GM12891 (cell line): ENCODE data around the gene TOP2B.

ENCODE experiments used
- DNase-seq: peaks from one replicate; pipeline ENCODE4 v3.0.0; 2011; ENCODE audit warnings: low spot score; ENCODE audit not compliant: insufficient read length
- FAIRE-seq: peaks from 2 replicates; lab custom pipeline; 2011; peaks lifted over from hg19 to GRCh38; lab: Jason Lieb, UNC
- PAX5 ChIP-seq: IDR thresholded peaks from 2 replicates; pipeline ENCODE4 v1.6.1; 2011; ENCODE audit warnings: low read length, moderate library complexity, mild to moderate bottlenecking; ENCODE audit not compliant: insufficient read depth, severe bottlenecking
- POLR2A ChIP-seq: IDR thresholded peaks from 2 replicates; pipeline ENCODE4 v1.6.1; 2011; ENCODE audit warnings: low read depth, low read length, control low read depth
- POLR2AphosphoS5 ChIP-seq: IDR thresholded peaks from 2 replicates; pipeline ENCODE4 v1.6.1; 2011; ENCODE audit warnings: low read depth, low read length, control low read depth
- POU2F2 ChIP-seq: IDR thresholded peaks from 2 replicates; pipeline ENCODE4 v1.6.1; 2011; ENCODE audit warnings: low read depth, mild to moderate bottlenecking, control low read depth, low read length, moderate library complexity
- SPI1 ChIP-seq: IDR thresholded peaks from 2 replicates; pipeline ENCODE4 v1.6.1; 2011; ENCODE audit warnings: low read depth, low read length, control low read depth
- TAF1 ChIP-seq: IDR thresholded peaks from 2 replicates; pipeline ENCODE4 v1.6.1; 2011; ENCODE audit warnings: low read depth, low read length, control low read depth

TOP2B gene

DNA sequence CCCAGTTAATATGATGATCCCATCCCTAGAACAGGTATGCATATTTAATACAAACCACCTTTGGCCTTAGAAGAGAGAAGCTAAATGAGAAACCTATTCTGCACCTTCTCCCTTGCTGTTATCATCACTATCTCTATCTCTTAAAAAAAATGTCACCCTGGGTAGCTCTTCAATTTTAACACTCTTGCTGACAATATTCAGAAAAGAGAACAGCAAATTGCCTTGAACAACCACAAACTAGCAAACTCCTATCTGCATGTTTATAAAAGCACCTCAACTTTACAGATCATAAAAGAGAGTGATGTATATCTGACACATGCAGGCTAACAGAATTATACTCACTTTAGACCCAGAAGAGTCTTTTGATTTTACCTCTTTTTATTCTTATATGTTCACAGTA lies 7.4 kb downstream of the TOP2B start:
- TF ChIP-seq SPI1 = no peak
- no peak for TF ChIP-seq POLR2A
- no peak for TF ChIP-seq TAF1
- TF ChIP-seq POLR2AphosphoS5 = no peak
- TF ChIP-seq POU2F2 = no peak
- DNase-seq (no peak), FAIRE-seq (no peak)

DNA sequence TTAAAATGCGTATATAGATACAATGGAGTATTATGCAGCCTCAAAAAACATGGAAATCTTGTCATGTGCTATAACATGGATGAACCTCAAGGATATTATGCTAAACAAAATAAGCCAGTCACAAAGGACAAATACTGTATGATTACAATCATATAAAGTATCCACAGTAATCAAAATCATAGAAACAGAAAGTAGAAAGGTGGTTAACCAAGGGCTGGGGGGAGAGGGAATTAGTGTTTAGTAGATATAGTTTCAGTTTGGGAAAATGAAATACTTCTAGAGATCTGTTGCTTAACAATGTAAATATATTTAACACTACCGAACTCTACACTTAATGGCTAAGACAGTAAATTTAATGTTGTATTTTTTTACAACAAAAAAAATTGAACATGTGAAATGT lies 9.0 kb downstream of the TOP2B start:
- DNase-seq (no peak), FAIRE-seq (no peak)
- no peak for TF ChIP-seq SPI1
- TF ChIP-seq POLR2A = no peak
- no peak for TF ChIP-seq POU2F2
- no peak for TF ChIP-seq PAX5
- TF ChIP-seq TAF1 = no peak
- TF ChIP-seq POLR2AphosphoS5 = no peak

DNA sequence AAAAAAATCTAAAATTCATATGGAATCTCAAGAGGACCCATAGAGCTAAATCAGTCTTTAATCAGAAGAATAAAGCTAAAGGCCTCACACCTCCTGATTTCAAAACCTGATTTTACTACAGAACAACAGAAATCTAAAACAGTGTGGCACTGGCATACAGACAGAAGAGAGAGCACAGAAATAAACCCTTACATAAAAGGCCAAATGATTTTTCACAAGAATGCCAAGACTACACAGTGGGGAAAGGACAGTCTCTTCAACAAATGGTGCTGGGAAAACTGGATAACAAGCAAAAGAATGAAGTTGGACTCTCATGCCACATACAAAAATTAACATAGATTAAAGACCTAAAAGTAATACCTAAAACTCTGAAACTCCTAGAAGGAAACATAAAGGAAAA lies 10.1 kb downstream of the TOP2B start:
- DNase-seq = no peak
- no peak for TF ChIP-seq PAX5
- TF ChIP-seq SPI1 = no peak
- TF ChIP-seq POLR2AphosphoS5 = no peak
- no peak for TF ChIP-seq POU2F2
- no peak for TF ChIP-seq POLR2A
- TF ChIP-seq TAF1 = no peak
- FAIRE-seq = no peak

DNA sequence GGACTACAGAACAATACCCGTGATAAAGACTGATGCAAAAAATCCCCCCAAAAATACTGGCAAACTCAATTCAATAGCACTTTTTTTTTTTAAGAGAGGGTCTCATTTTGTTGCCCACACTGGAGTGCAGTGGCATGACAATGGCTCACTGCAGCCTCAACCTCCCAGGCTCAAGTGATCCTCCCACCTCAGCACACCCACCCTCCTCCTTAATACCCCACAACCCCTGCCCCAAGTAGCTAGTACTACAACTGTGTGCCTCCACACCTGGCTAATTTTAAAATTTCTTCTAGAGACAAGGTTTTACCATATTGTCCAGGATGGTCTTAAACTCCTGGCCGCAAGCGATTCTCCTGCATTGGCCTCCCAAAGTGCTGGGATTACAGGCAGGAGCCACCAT lies 11.4 kb downstream of the TOP2B start:
- FAIRE-seq (no peak), DNase-seq (no peak)
- TF ChIP-seq TAF1 = no peak
- no peak for TF ChIP-seq POLR2A
- no peak for TF ChIP-seq PAX5
- no peak for TF ChIP-seq POLR2AphosphoS5
- no peak for TF ChIP-seq SPI1
- TF ChIP-seq POU2F2 = no peak

DNA sequence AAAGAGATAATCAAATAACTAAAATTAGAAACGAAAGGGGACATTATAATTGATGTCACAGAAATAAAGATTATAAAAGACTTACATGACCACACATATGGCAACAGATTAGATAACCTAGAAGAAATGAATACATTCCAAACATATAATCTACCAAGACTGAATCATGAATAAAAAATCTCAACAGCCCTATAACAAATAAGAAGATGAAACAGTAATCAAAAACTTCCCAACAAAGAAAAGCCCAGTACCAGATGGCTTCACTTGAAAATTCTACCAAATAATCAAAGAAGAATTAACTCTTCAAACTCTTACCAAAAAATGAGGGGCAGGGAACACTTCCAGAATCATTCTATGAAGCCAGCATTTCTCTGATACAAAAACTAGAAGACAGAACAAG lies 11.8 kb downstream of the TOP2B start:
- DNase-seq (no peak), FAIRE-seq (no peak)
- TF ChIP-seq POLR2A (no peak), SPI1 (no peak), POLR2AphosphoS5 (no peak), PAX5 (no peak), POU2F2 (no peak), TAF1 (no peak)

DNA sequence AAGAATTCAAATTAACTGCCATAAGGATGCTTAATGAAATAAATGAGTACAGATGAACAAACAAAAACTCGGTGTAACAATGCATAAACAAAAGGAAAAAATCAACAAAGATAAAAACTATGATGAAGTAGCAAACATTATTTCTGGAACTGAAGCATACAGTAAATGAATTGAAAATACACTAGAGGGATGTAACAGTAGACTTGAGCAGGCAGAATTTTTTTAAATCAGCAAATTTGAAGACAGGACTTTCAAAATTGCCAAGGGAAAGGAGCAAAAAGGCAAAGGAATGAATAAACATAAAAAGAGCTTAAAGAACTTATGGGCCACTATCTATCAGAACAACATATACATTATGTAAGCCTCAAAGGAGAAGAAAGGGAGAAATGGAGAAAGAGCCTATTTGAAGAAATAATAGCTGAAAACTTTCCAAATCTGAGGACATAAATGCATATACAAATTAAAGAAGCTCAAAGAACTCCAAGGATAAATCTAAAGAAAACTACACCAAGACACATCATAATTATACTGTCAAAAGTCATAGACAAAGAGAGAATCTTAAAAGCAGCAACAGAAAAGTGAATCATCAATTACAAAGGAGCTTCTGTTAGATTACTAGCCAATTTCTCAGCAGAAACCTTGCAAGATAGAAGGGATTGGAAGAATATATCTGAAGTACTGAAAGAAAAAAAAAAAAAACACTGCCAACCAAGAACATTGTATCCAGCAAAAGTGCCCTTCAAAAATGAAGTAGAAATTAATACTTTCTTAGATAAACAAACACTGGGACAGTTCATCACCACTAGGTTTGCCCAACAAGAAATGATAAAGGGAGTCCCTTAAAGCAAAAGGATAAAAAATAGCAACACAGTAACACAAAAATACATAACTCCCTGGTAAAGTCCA lies 15.5 kb downstream of the TOP2B start:
- DNase-seq = no peak
- TF ChIP-seq PAX5 = no peak
- TF ChIP-seq POLR2AphosphoS5 = no peak
- TF ChIP-seq POU2F2 = no peak
- no peak for TF ChIP-seq TAF1
- TF ChIP-seq SPI1 = no peak
- TF ChIP-seq POLR2A = no peak
- no peak for FAIRE-seq

DNA sequence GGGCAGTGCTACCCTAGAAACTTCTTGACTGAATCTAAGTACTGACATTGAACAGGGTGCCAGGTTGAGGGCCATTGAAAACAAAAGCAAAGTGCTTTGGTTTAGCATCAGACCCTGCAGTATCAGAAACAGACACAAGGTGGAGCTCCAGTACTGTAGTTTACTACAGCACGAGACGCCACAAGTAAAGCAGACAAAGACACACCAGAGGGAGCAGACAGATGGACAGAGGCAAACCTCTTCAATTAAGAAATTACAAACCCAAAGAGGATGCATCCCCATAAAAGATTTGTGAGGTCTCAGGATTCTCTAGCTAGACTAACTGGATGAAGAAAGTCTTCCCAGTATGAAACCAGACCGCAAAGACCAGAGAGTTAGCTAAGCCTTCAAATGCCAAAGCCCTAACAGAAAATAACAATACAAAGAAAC lies 16.6 kb downstream of the TOP2B start:
- DNase-seq (no peak), FAIRE-seq (peak; percentile 95)
- TF ChIP-seq SPI1 (no peak), POU2F2 (no peak), PAX5 (no peak), TAF1 (no peak), POLR2AphosphoS5 (no peak), POLR2A (no peak)

DNA sequence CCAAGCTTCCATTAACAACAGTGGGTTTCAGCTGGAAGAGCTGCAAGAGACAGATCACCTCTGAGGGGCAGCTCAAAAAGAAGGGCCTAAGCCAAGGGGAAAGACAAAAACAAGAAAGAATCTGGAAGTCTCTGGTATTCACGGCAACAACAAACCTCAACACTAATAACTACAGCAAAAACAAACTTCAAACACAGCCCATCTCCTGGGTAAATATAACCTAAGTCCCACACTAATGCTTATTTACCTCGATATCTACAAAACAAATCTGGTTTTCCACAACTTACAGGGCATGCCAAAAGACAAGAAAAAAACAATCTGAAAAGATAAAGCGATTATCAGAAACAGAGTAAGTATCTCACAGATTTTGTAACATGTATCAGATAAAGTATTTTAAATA lies 29.7 kb downstream of the TOP2B start:
- no peak for FAIRE-seq
- TF ChIP-seq POLR2AphosphoS5 (no peak), SPI1 (no peak)
- no peak for DNase-seq

DNA sequence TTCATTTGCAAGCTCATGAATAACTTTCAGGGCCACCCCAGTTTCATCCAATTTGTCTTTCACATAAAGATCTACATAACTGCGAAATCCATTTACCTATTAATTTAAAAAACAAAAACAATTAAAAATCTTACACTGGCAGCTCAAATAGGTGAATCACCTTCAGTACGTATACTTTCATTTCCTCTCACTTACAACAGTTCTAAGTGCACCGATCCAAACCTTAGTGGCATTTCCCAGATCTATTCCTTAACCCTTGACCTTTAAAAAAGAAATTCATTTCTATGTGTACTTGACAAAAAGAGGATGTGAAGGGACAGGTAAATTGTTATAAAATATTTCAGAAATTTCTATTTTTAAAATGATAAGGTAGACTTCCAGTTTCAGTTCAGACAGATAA lies 30.8 kb downstream of the TOP2B start:
- TF ChIP-seq POLR2A (no peak), SPI1 (peak; percentile 58; the same call in 1 of the 2 replicates)
- DNase-seq (no peak), FAIRE-seq (no peak)

DNA sequence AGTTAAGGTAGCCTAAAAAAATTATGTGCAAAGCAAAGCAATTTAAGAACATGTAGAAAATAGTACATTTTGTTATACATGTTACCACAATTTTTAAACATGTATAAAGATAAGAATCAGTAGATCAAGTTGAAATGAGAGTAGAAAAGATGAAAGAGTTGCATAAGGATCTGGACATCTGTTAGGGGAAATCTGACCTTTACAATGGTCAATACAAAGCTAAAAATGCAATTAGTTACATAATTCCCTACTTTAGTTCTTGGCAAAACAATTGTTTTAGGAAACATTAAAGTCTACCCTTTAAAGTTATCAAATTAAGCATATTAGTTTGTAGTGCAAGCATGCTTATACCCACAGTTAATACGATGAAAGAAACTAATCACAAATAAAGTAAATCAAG lies 32.7 kb downstream of the TOP2B start:
- DNase-seq (no peak), FAIRE-seq (no peak)
- TF ChIP-seq PAX5 (no peak), POLR2AphosphoS5 (no peak), SPI1 (no peak), TAF1 (no peak), POU2F2 (no peak), POLR2A (no peak)

DNA sequence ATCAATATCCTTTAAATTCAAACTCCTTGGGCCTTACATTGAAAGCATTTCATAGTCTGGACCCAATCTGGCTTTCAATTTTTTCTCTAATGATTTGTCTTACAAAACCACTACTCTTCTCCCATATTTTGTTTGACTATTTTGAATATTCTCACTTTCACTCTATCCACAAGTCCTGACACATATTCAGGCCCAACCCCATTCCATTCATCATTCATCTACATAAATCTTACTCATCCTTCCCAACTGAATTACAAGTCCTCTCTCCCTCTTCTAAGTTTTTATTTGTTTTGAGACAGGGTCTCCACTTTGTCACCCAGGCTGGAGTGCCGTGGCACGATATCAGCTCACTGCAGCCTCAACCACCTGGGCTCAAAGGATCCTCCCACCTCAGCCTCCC lies 43.6 kb downstream of the TOP2B start:
- DNase-seq (no peak), FAIRE-seq (no peak)
- TF ChIP-seq SPI1 (no peak), PAX5 (no peak), POU2F2 (no peak), POLR2AphosphoS5 (no peak), TAF1 (no peak), POLR2A (no peak)
